ENCODE data around the gene PLPP4. TPM values are rescaled to one million over a fixed set of nuclear protein-coding genes. Genes with fewer than 3 reads are reported as not detected.
"Not testable (repeated sequence)": the region's sequence is repeated elsewhere in the genome, so short reads cannot be mapped to it uniquely, and the experiment has no call there.

PLPP4 gene
- total RNA-seq, 1 donor from 2014 or later, result 0.19 TPM

- DNase-seq (ENCODE audit: low read depth), result no peak
Observed at GRCh38 chr10:120485946-120486345, 28.9 kb downstream of the PLPP4 start.

GRCh38 chr10:120486671-120487205, 29.7 kb downstream of the PLPP4 start:
- no peak for DNase-seq (ENCODE audit: low read depth)

GRCh38 chr10:120490288-120490687, 33.3 kb downstream of the PLPP4 start:
- no peak for DNase-seq (ENCODE audit: low read depth)

GRCh38 chr10:120492346-120492745, 35.3 kb downstream of the PLPP4 start:
- DNase-seq (ENCODE audit: low read depth), result no peak

GRCh38 chr10:120493411-120494312, 36.6 kb downstream of the PLPP4 start:
- no peak for DNase-seq (ENCODE audit: low read depth)

- no peak for DNase-seq (ENCODE audit: low read depth)
Observed at GRCh38 chr10:120494313-120494710, 37.3 kb downstream of the PLPP4 start.

- DNase-seq (ENCODE audit: low read depth), result no peak
Observed at GRCh38 chr10:120495226-120496009, 38.4 kb downstream of the PLPP4 start.

- DNase-seq (ENCODE audit: low read depth), result no peak
Observed at GRCh38 chr10:120499883-120500282, 42.9 kb downstream of the PLPP4 start.

GRCh38 chr10:120503689-120504088, 46.7 kb downstream of the PLPP4 start:
- no peak for DNase-seq (ENCODE audit: low read depth)

GRCh38 chr10:120504227-120504626, 47.2 kb downstream of the PLPP4 start:
- not testable (repeated sequence) for DNase-seq (ENCODE audit: low read depth)

GRCh38 chr10:120505056-120505455, 48.0 kb downstream of the PLPP4 start:
- no peak for DNase-seq (ENCODE audit: low read depth)

GRCh38 chr10:120505866-120506265, 48.8 kb downstream of the PLPP4 start:
- DNase-seq (ENCODE audit: low read depth), result no peak

- no peak for DNase-seq (ENCODE audit: low read depth)
Observed at GRCh38 chr10:120506674-120507073, 49.6 kb downstream of the PLPP4 start.

- no peak for DNase-seq (ENCODE audit: low read depth)
Observed at GRCh38 chr10:120507175-120507574, 50.1 kb downstream of the PLPP4 start.

GRCh38 chr10:120507651-120508050, 50.6 kb downstream of the PLPP4 start:
- DNase-seq (ENCODE audit: low read depth), result no peak

GRCh38 chr10:120508393-120508792, 51.4 kb downstream of the PLPP4 start:
- peak; percentile 34 for DNase-seq (ENCODE audit: low read depth)

GRCh38 chr10:120508966-120509365, 51.9 kb downstream of the PLPP4 start:
- DNase-seq (ENCODE audit: low read depth), result no peak

GRCh38 chr10:120511165-120511564, 54.1 kb downstream of the PLPP4 start:
- no peak for DNase-seq (ENCODE audit: low read depth)

- DNase-seq (ENCODE audit: low read depth), result no peak
Observed at GRCh38 chr10:120513307-120513796, 56.3 kb downstream of the PLPP4 start.

- peak; percentile 51 for DNase-seq (ENCODE audit: low read depth)
Observed at GRCh38 chr10:120514035-120514620, 57.1 kb downstream of the PLPP4 start.

GRCh38 chr10:120514959-120515358, 57.9 kb downstream of the PLPP4 start:
- no peak for DNase-seq (ENCODE audit: low read depth)

All from myocyte (in vitro differentiated cells).